ENCODE results near the gene IGFL1. TPM values are rescaled to one million over a fixed set of nuclear protein-coding genes. Genes with fewer than 3 reads are reported as not detected.
"Not testable (repeated sequence)": the region's sequence is repeated elsewhere in the genome, so short reads cannot be mapped to it uniquely, and the experiment has no call there.

IGFL1 gene
- total and polyA plus RNA-seq, 9 donors = not detected

GRCh38 chr19:46265217-46265828 is 35.8 kb downstream of the IGFL1 start:
- H3K4me3 ChIP-seq = no peak overlapping the region
- DNase-seq = peak; percentile 39 to 70 (median 53)
- no peaks in the 10 kb centered on the region for H3K36me3 ChIP-seq
- H3K4me1 ChIP-seq (ENCODE audit: insufficient read depth) = no peaks in the 10 kb centered on the region
- no peak overlapping the region for H3K27ac ChIP-seq
- intact Hi-C loops (cut with DNase I) = loop anchor here in 3 of 4 donors (2.0 to 10.0 kb wide), 4 partner anchors 181 to 237 kb away; no protein-coding TSS in a partner anchor
- no peaks in the 10 kb centered on the region for H3K27me3 ChIP-seq
- TF ChIP-seq CTCF (IDR thresholded peaks at IDR 0.05) = peak; percentile 62 to 81 (median 75)
- no peak for TF ChIP-seq EP300 (IDR thresholded peaks at IDR 0.05)
- H3K9me3 ChIP-seq = no peaks in the 10 kb centered on the region
- 13 to 18% (median 14%) methylated on average over 10 of the region's 10 CpGs for WGBS, 3 donors

- 86 to 90% (median 88%) methylated on average over 7 of the region's 7 CpGs for WGBS, 3 donors
These were observed 39.6 kb downstream of the IGFL1 start for GRCh38 chr19:46269101-46269500.

GRCh38 chr19:46270521-46271256 is 41.1 kb downstream of the IGFL1 start:
- TF ChIP-seq EP300 (IDR thresholded peaks at IDR 0.05) (no peak), POLR2A (IDR thresholded peaks at IDR 0.05) (no peak), CTCF (IDR thresholded peaks at IDR 0.05) (no peak)
- H3K4me3 ChIP-seq = no peak overlapping the region
- H3K27me3 ChIP-seq = no peaks in the 10 kb centered on the region
- H3K27ac ChIP-seq = no peak overlapping the region
- WGBS, 3 donors = 44 to 46% (median 45%) methylated on average over 17 of the region's 17 CpGs
- no peaks in the 10 kb centered on the region for H3K9me3 ChIP-seq
- no peak for DNase-seq
- no peaks in the 10 kb centered on the region for H3K36me3 ChIP-seq
- intact Hi-C loops (cut with DNase I) = loop anchor here in 1 of 4 donors (10.0 kb wide), 1 partner anchor 244 kb away; no protein-coding TSS in a partner anchor
- H3K4me1 ChIP-seq (ENCODE audit: insufficient read depth) = no peaks in the 10 kb centered on the region

More at GRCh38 chr19:46269101-46269500, 39.6 kb downstream of the IGFL1 start:
- Histone ChIP-seq H3K4me3 (no peak overlapping the region), H3K27me3 (no peaks in the 10 kb centered on the region), H3K36me3 (no peaks in the 10 kb centered on the region), H3K27ac (no peak overlapping the region), H3K9me3 (no peaks in the 10 kb centered on the region), H3K4me1 (ENCODE audit: insufficient read depth) (no peaks in the 10 kb centered on the region)
- no peak for DNase-seq
- intact Hi-C loops (cut with DNase I) = loop anchor here in 3 of 4 donors (5.0 to 10.0 kb wide), 3 partner anchors 184 to 237 kb away; no protein-coding TSS in a partner anchor
- TF ChIP-seq POLR2A (IDR thresholded peaks at IDR 0.05) (no peak), CTCF (IDR thresholded peaks at IDR 0.05) (no peak), EP300 (IDR thresholded peaks at IDR 0.05) (no peak)

GRCh38 chr19:46271481-46272197 is 42.1 kb downstream of the IGFL1 start:
- 47 to 54% (median 49%) methylated on average over 8 of the region's 8 CpGs for WGBS, 3 donors
- intact Hi-C loops (cut with DNase I) = loop anchor here in 1 of 4 donors (10.0 kb wide), 1 partner anchor 243 kb away; no protein-coding TSS in a partner anchor
- Histone ChIP-seq H3K4me3 (no peak overlapping the region), H3K27me3 (no peaks in the 10 kb centered on the region), H3K36me3 (no peaks in the 10 kb centered on the region), H3K9me3 (no peaks in the 10 kb centered on the region), H3K4me1 (ENCODE audit: insufficient read depth) (no peaks in the 10 kb centered on the region), H3K27ac (no peak overlapping the region)
- no peak for DNase-seq
- TF ChIP-seq EP300 (IDR thresholded peaks at IDR 0.05) (no peak), POLR2A (IDR thresholded peaks at IDR 0.05) (no peak), CTCF (IDR thresholded peaks at IDR 0.05) (no peak)

- not testable (repeated sequence) for H3K4me1 ChIP-seq (ENCODE audit: insufficient read depth); H3K27me3 ChIP-seq; H3K27ac ChIP-seq; H3K9me3 ChIP-seq; DNase-seq; H3K36me3 ChIP-seq; H3K4me3 ChIP-seq
- intact Hi-C loops (cut with DNase I) = loop anchor here in 1 of 4 donors (10.0 kb wide), 1 partner anchor 241 kb away; no protein-coding TSS in a partner anchor
- WGBS, 3 donors = 53 to 67% (median 60%) methylated on average over 6 of the region's 6 CpGs
These were observed 44.4 kb downstream of the IGFL1 start for GRCh38 chr19:46273931-46274330.
